Activated CD4-positive, alpha-beta T cell treated with anti-CD3 and anti-CD28 coated beads, Interleukin-2, amount 50 U/mL, for 24 hours (primary cell): ENCODE data around the gene MYBPH.

Source experiments
- DNase-seq, 2 donors: peaks; one replicate each; pipeline ENCODE4 v3.0.0-alpha.2; 2020; ENCODE audit warnings: low read depth in 1 of 2, low spot score in 1 of 2

MYBPH gene

GRCh38 chr1:203167026-203167912 is 8.4 kb downstream of the MYBPH start:
- no peak for DNase-seq

- DNase-seq = no peak
These were observed 9.3 kb downstream of the MYBPH start for GRCh38 chr1:203166192-203166940.

GRCh38 chr1:203165800-203166161 is 9.8 kb downstream of the MYBPH start:
- DNase-seq = no peak

GRCh38 chr1:203165101-203165799 is 10.4 kb downstream of the MYBPH start:
- no peak for DNase-seq

GRCh38 chr1:203163891-203164635 is 11.6 kb downstream of the MYBPH start:
- no peak for DNase-seq

- no peak for DNase-seq
These were observed 13.2 kb downstream of the MYBPH start for GRCh38 chr1:203162403-203162802.

GRCh38 chr1:203161703-203162102 is 13.9 kb downstream of the MYBPH start:
- DNase-seq = no peak

GRCh38 chr1:203161175-203161574 is 14.5 kb downstream of the MYBPH start:
- no peak for DNase-seq

GRCh38 chr1:203159844-203160243 is 15.8 kb downstream of the MYBPH start:
- no peak for DNase-seq

GRCh38 chr1:203158960-203159665 is 16.5 kb downstream of the MYBPH start:
- no peak for DNase-seq

GRCh38 chr1:203158423-203158822 is 17.2 kb downstream of the MYBPH start:
- DNase-seq = no peak

GRCh38 chr1:203156280-203156679 is 19.3 kb downstream of the MYBPH start:
- DNase-seq = no peak

GRCh38 chr1:203153989-203154821 is 21.4 kb downstream of the MYBPH start:
- no peak for DNase-seq

GRCh38 chr1:203153051-203153988 is 22.3 kb downstream of the MYBPH start:
- DNase-seq = no peak

GRCh38 chr1:203152158-203153034 is 23.2 kb downstream of the MYBPH start:
- no peak for DNase-seq

- DNase-seq = no peak
These were observed 24.1 kb downstream of the MYBPH start for GRCh38 chr1:203151362-203152157.
